MCF 10A (cell line): ENCODE data around the gene SLIT3. TPM values are rescaled to one million over a fixed set of nuclear protein-coding genes. Genes with fewer than 3 reads are reported as not detected.

Experiments used
- BruUV-seq: library from RNA; stranded (reverse); fragments of 400-500 nt; replicated peaks from 2 replicates; lab custom pipeline; 2021; lab: Mats Ljungman, UMichigan
- CTCF ChIA-PET: fragments of 300-600 bp; sonication (Branson Sonifier 250); formaldehyde crosslinking; extraction: SDS; loops from one replicate; lab custom pipeline; 2021; ENCODE audit warnings: antibody characterized with exemption, inconsistent platforms; lab: Yijun Ruan, JAX
- POLR2A ChIA-PET: fragments of 300-600, 350-650 bp; sonication (Branson Sonifier 250); formaldehyde crosslinking; extraction: SDS; loops from one replicate; lab custom pipeline; 2020; ENCODE audit warnings: antibody characterized with exemption, inconsistent platforms; lab: Yijun Ruan, JAX
- DNase-seq: peaks from one replicate; pipeline ENCODE4 v3.0.0-alpha.2; 2018; ENCODE audit not compliant: unreplicated experiment
- H3K27ac Mint-ChIP-seq: one replicate; pipeline ENCODE4 v1.8.0; 2022; ENCODE audit warnings: mild to moderate bottlenecking, low read depth, mixed read lengths; ENCODE audit not compliant: unreplicated experiment
- H3K27me3 Mint-ChIP-seq: one replicate; pipeline ENCODE4 v1.8.0; 2022; ENCODE audit warnings: mixed read lengths; ENCODE audit not compliant: insufficient read depth, unreplicated experiment
- H3K36me3 Mint-ChIP-seq: one replicate; pipeline ENCODE4 v1.8.0; 2022; ENCODE audit warnings: mild to moderate bottlenecking, moderate library complexity, mixed read lengths; ENCODE audit not compliant: insufficient read depth, unreplicated experiment
- H3K4me1 Mint-ChIP-seq: one replicate; pipeline ENCODE4 v1.8.0; 2022; ENCODE audit warnings: mixed read lengths; ENCODE audit not compliant: insufficient read depth, unreplicated experiment
- H3K4me3 Mint-ChIP-seq: one replicate; pipeline ENCODE4 v1.8.0; 2022; ENCODE audit warnings: mild to moderate bottlenecking, moderate library complexity, mixed read lengths; ENCODE audit not compliant: unreplicated experiment
- H3K9me3 Mint-ChIP-seq: one replicate; pipeline ENCODE4 v1.8.0; 2022; ENCODE audit warnings: mixed read lengths; ENCODE audit not compliant: unreplicated experiment
- intact Hi-C: fragments of 100-400 bp; cut with micrococcal nuclease; formaldehyde crosslinking; loops from 2 replicates; pipeline ENCODE4 v1.14.1; 2022
- total RNA-seq: library from RNA; stranded (reverse); gene quantifications from 2 replicates; pipeline ENCODE4 v1.2.3, GENCODE V29; 2022
- TF ChIP-seq, protein P1 (sequence below): fragments of 200-600 bp; IDR thresholded peaks from one replicate; pipeline ENCODE4 v1.8.0; 2022; ENCODE audit warnings: antibody characterized with exemption, mild to moderate bottlenecking; ENCODE audit not compliant: unreplicated experiment

SLIT3 gene
- total RNA-seq, 1 experiment from 2014 or later: 0.89 TPM

DNA sequence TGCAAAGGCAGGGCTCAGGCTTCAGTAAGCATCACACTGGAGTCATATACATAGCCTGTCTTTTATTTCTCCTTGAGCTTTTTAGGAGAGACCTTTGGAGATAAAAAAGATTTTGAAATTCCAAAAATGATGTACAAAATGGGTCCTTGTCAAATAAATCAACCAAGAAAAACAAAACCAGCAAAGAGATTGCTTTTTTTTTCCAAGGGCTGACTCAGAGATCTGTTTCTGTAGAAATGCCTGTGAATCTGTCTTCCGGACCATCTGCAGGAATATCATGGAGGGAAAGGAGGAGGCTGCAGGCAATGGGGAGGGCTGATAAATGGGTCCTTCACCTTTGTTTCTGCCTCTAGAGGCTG lies 77.4 kb downstream of the SLIT3 start:
- no peaks in the 10 kb centered on the region for H3K27me3 Mint-ChIP-seq
- H3K36me3 Mint-ChIP-seq: no peaks in the 10 kb centered on the region
- DNase-seq: peak; percentile 17
- no peak overlapping the region for H3K27ac Mint-ChIP-seq
- TF ChIP-seq, protein P1, sequence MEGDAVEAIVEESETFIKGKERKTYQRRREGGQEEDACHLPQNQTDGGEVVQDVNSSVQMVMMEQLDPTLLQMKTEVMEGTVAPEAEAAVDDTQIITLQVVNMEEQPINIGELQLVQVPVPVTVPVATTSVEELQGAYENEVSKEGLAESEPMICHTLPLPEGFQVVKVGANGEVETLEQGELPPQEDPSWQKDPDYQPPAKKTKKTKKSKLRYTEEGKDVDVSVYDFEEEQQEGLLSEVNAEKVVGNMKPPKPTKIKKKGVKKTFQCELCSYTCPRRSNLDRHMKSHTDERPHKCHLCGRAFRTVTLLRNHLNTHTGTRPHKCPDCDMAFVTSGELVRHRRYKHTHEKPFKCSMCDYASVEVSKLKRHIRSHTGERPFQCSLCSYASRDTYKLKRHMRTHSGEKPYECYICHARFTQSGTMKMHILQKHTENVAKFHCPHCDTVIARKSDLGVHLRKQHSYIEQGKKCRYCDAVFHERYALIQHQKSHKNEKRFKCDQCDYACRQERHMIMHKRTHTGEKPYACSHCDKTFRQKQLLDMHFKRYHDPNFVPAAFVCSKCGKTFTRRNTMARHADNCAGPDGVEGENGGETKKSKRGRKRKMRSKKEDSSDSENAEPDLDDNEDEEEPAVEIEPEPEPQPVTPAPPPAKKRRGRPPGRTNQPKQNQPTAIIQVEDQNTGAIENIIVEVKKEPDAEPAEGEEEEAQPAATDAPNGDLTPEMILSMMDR: no peak
- no peaks in the 10 kb centered on the region for H3K4me1 Mint-ChIP-seq
- intact Hi-C loops: no loop called here
- peaks cover 10% of the 10 kb centered on the region for H3K9me3 Mint-ChIP-seq
- CTCF ChIA-PET: interaction anchor here (0.6 to 1.5 kb wide), 5 partner anchors 27 to 788 kb away, joined by 3 to 5 read pairs (median 3); no protein-coding TSS in a partner anchor
- POLR2A ChIA-PET: interaction anchor here (0.7 kb wide), 1 partner anchor 8 kb away, joined by 3 read pairs; no protein-coding TSS in a partner anchor
- BruUV-seq: no TSS peak
- H3K4me3 Mint-ChIP-seq: no peak overlapping the region

DNA sequence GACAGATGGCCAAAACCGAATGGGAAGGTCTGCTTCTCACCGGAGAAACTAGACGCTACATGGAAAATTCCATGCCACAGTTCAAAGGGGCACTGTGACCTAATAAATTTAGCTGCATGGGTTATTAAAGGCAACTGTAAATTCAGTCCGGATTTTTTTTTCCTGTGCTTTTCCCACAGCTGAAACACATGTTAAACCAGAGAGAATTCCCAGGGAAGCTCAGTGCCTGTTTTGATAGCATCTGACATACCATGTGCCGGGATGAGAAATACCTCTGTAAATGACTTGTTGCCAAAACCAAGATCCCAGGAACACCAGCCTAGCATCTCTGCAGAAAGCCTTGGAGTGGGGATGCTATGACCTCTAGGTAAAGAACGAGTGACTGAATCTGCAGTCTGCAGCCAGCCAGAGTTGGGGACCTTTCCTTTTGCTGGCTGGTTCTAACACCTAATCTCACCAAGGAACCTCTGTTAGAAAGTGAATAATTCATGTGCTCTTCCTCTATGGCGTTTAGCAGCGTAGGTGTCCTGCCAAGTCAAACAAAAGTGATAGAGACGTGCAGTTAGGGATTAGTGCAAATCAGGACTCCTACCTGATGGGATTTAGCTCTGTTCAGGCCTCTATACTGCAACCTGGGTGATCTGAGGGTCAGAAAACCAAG lies 77.9 kb downstream of the SLIT3 start:
- Mint-ChIP-seq H3K27me3 (no peaks in the 10 kb centered on the region), H3K4me3 (no peak overlapping the region), H3K27ac (no peak overlapping the region), H3K4me1 (no peaks in the 10 kb centered on the region), H3K9me3 (peaks cover 10% of the 10 kb centered on the region), H3K36me3 (no peaks in the 10 kb centered on the region)
- ChIA-PET POLR2A (no interaction called here), CTCF (interaction anchor here (0.5 to 0.7 kb wide), 5 partner anchors 15 to 1694 kb away, joined by 3 read pairs; no protein-coding TSS in a partner anchor)
- intact Hi-C loops: no loop called here
- no TSS peak for BruUV-seq
- no peak for DNase-seq
- TF ChIP-seq, protein P1: no peak

DNA sequence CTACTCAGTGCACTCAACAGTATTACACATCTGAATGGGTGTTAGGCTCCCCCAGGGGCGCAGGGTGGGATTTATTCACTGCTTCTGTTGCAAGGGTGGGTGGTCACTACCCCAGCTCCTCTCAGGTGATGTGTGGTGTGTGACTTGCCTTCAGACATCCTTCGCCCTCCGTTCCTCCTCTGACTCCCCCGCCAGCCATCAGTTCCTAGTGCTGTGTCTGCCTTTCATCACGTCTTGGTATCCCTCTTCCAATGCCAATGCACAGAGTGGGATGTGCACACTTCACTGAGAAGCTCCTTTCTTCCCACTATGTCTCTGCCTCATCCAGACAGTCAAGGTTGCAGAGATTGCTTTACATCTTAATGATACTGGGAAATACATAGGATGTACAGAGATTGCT lies 79.4 kb downstream of the SLIT3 start:
- ChIA-PET POLR2A (no interaction called here), CTCF (interaction anchor here (0.6 kb wide), 1 partner anchor 1504 kb away, joined by 3 read pairs; no protein-coding TSS in a partner anchor)
- H3K36me3 Mint-ChIP-seq: no peaks in the 10 kb centered on the region
- peaks cover 10% of the 10 kb centered on the region for H3K9me3 Mint-ChIP-seq
- no peak overlapping the region for H3K4me3 Mint-ChIP-seq
- no peaks in the 10 kb centered on the region for H3K27me3 Mint-ChIP-seq
- no TSS peak for BruUV-seq
- H3K4me1 Mint-ChIP-seq: no peaks in the 10 kb centered on the region
- TF ChIP-seq, protein P1: no peak
- no peak for DNase-seq
- H3K27ac Mint-ChIP-seq: no peak overlapping the region
- intact Hi-C loops: no loop called here

DNA sequence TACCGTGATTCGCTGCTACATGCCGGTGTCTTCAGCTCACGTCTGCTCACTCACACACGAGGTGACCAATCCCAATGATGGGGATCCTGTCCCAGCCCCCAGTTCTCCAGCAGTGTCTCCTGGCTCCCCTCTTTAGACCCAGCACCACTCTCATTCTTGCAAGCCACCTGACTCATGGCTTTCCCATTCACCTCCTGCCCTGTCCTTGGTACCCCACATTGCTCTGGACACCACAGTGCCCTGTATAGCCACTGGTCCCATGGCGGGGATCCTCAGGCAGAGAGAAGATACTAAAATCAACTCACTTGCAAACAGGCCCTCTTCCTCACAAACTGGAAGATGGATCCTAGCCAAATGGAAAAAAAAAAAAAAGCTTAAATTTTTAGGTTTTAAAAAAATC lies 81.0 kb downstream of the SLIT3 start:
- Mint-ChIP-seq H3K27ac (no peak overlapping the region), H3K4me1 (no peaks in the 10 kb centered on the region), H3K27me3 (no peaks in the 10 kb centered on the region), H3K4me3 (no peak overlapping the region), H3K9me3 (peaks cover 11% of the 10 kb centered on the region), H3K36me3 (no peaks in the 10 kb centered on the region)
- no peak for DNase-seq
- intact Hi-C loops: no loop called here
- CTCF ChIA-PET: interaction anchor here (0.6 to 0.7 kb wide), 2 partner anchors 22 to 232 kb away, joined by 3 read pairs; no protein-coding TSS in a partner anchor
- TF ChIP-seq, protein P1: no peak
- POLR2A ChIA-PET: interaction anchor here (0.6 to 1.0 kb wide), 2 partner anchors 68 to 118 kb away, joined by 3 to 4 read pairs; no protein-coding TSS in a partner anchor
- no TSS peak for BruUV-seq
